Measurements from ENCODE around the gene WNT7B.

Gene WNT7B

GRCh38 chr22:45885171-45885840 lies 91.7 kb downstream of the WNT7B start:
- ATAC-seq (no peak), DNase-seq (ENCODE audit: low spot score in 2 of 2) (no peak)
- H3K4me1 Mint-ChIP-seq: no peaks in the 10 kb centered on the region
- H3K4me3 Mint-ChIP-seq: no peak overlapping the region
- no peak overlapping the region for H3K27ac Mint-ChIP-seq
- no peaks in the 10 kb centered on the region for H3K9me3 Mint-ChIP-seq
- H3K36me3 Mint-ChIP-seq: no peaks in the 10 kb centered on the region

GRCh38 chr22:45884201-45885062 lies 92.5 kb downstream of the WNT7B start:
- ATAC-seq (no peak), DNase-seq (ENCODE audit: low spot score in 2 of 2) (no peak)
- Mint-ChIP-seq H3K36me3 (no peaks in the 10 kb centered on the region), H3K4me1 (no peaks in the 10 kb centered on the region), H3K9me3 (no peaks in the 10 kb centered on the region), H3K4me3 (no peak overlapping the region), H3K27ac (no peak overlapping the region)

- ATAC-seq: no peak
These were observed 93.2 kb downstream of the WNT7B start for GRCh38 chr22:45883811-45884170.

GRCh38 chr22:45882881-45883810 lies 93.8 kb downstream of the WNT7B start:
- no peaks in the 10 kb centered on the region for H3K9me3 Mint-ChIP-seq
- no peaks in the 10 kb centered on the region for H3K36me3 Mint-ChIP-seq
- H3K27ac Mint-ChIP-seq: no peak overlapping the region
- DNase-seq (ENCODE audit: low spot score in 2 of 2) (no peak), ATAC-seq (no peak)
- no peaks in the 10 kb centered on the region for H3K4me1 Mint-ChIP-seq
- no peak overlapping the region for H3K4me3 Mint-ChIP-seq

More at GRCh38 chr22:45883811-45884170, 93.2 kb downstream of the WNT7B start:
- DNase-seq (ENCODE audit: low spot score in 2 of 2): no peak
- Mint-ChIP-seq H3K4me3 (no peak overlapping the region), H3K9me3 (no peaks in the 10 kb centered on the region), H3K36me3 (no peaks in the 10 kb centered on the region), H3K4me1 (no peaks in the 10 kb centered on the region), H3K27ac (no peak overlapping the region)

GRCh38 chr22:45881524-45881875 lies 95.5 kb downstream of the WNT7B start:
- Mint-ChIP-seq H3K9me3 (no peaks in the 10 kb centered on the region), H3K27ac (no peak overlapping the region), H3K4me1 (no peaks in the 10 kb centered on the region), H3K4me3 (no peak overlapping the region), H3K36me3 (no peaks in the 10 kb centered on the region)
- DNase-seq (ENCODE audit: low spot score in 2 of 2) (no peak), ATAC-seq (no peak)

- no peak overlapping the region for H3K27ac Mint-ChIP-seq
- no peaks in the 10 kb centered on the region for H3K4me1 Mint-ChIP-seq
- no peaks in the 10 kb centered on the region for H3K9me3 Mint-ChIP-seq
- H3K4me3 Mint-ChIP-seq: no peak overlapping the region
- H3K36me3 Mint-ChIP-seq: no peaks in the 10 kb centered on the region
- DNase-seq (ENCODE audit: low spot score in 2 of 2) (no peak), ATAC-seq (no peak)
These were observed 96.0 kb downstream of the WNT7B start for GRCh38 chr22:45880716-45881523.

GRCh38 chr22:45880091-45880715 lies 96.8 kb downstream of the WNT7B start:
- Mint-ChIP-seq H3K36me3 (no peaks in the 10 kb centered on the region), H3K27ac (no peak overlapping the region), H3K9me3 (no peaks in the 10 kb centered on the region), H3K4me3 (no peak overlapping the region), H3K4me1 (no peaks in the 10 kb centered on the region)
- no peak for DNase-seq (ENCODE audit: low spot score in 2 of 2)
- no peak for ATAC-seq

- Mint-ChIP-seq H3K27ac (no peak overlapping the region), H3K4me3 (no peak overlapping the region), H3K4me1 (no peaks in the 10 kb centered on the region), H3K36me3 (no peaks in the 10 kb centered on the region), H3K9me3 (no peaks in the 10 kb centered on the region)
- no peak for DNase-seq (ENCODE audit: low spot score in 2 of 2)
- ATAC-seq: no peak
These were observed 97.4 kb downstream of the WNT7B start for GRCh38 chr22:45879552-45879949.

- Mint-ChIP-seq H3K4me3 (no peak overlapping the region), H3K27ac (no peak overlapping the region), H3K9me3 (no peaks in the 10 kb centered on the region), H3K4me1 (no peaks in the 10 kb centered on the region), H3K36me3 (no peaks in the 10 kb centered on the region)
- DNase-seq (ENCODE audit: low spot score in 2 of 2) (no peak), ATAC-seq (no peak)
These were observed 97.9 kb downstream of the WNT7B start for GRCh38 chr22:45878901-45879551.

GRCh38 chr22:45878051-45878781 lies 98.7 kb downstream of the WNT7B start:
- no peak for DNase-seq (ENCODE audit: low spot score in 2 of 2)
- Mint-ChIP-seq H3K36me3 (no peaks in the 10 kb centered on the region), H3K27ac (no peak overlapping the region), H3K4me1 (no peaks in the 10 kb centered on the region), H3K9me3 (no peaks in the 10 kb centered on the region), H3K4me3 (no peak overlapping the region)
- no peak for ATAC-seq

- Mint-ChIP-seq H3K9me3 (peaks cover 5% of the 10 kb centered on the region), H3K4me3 (no peak overlapping the region), H3K27ac (no peak overlapping the region), H3K4me1 (no peaks in the 10 kb centered on the region), H3K36me3 (no peaks in the 10 kb centered on the region)
- DNase-seq (ENCODE audit: low spot score in 2 of 2): no peak
- no peak for ATAC-seq
These were observed 99.3 kb downstream of the WNT7B start for GRCh38 chr22:45877651-45878050.

GRCh38 chr22:45877036-45877380 lies 100.0 kb downstream of the WNT7B start:
- no peaks in the 10 kb centered on the region for H3K36me3 Mint-ChIP-seq
- ATAC-seq (no peak), DNase-seq (ENCODE audit: low spot score in 2 of 2) (no peak)
- H3K4me3 Mint-ChIP-seq: no peak overlapping the region
- no peak overlapping the region for H3K27ac Mint-ChIP-seq
- no peaks in the 10 kb centered on the region for H3K4me1 Mint-ChIP-seq
- peaks cover 5% of the 10 kb centered on the region for H3K9me3 Mint-ChIP-seq

GRCh38 chr22:45876136-45877035 lies 100.6 kb downstream of the WNT7B start:
- no peaks in the 10 kb centered on the region for H3K4me1 Mint-ChIP-seq
- H3K36me3 Mint-ChIP-seq: no peaks in the 10 kb centered on the region
- DNase-seq (ENCODE audit: low spot score in 2 of 2) (no peak), ATAC-seq (no peak)
- H3K27ac Mint-ChIP-seq: no peak overlapping the region
- peaks cover 5% of the 10 kb centered on the region for H3K9me3 Mint-ChIP-seq
- H3K4me3 Mint-ChIP-seq: no peak overlapping the region

Measured in stimulated activated effector memory CD8-positive, alpha-beta T cell treated with anti-CD3 and anti-CD28 coated beads, Interleukin-12 subunit alpha, Interleukin-12 subunit beta, amount 100 ng/mL, for 72 hours (primary cell).